Liver (tissue), 3 donors: ENCODE measurements around the gene HAAO.

Experiments used
- CTCF ChIP-seq: fragments of 150-350 bp; IDR thresholded peaks from 2 replicates; pipeline ENCODE4 v1.5.1; 2017; ENCODE audit warnings: improper control_type of control experiment, low read depth, low read length; ENCODE audit not compliant: missing input control
- MAX ChIP-seq: IDR thresholded peaks from 2 replicates; pipeline ENCODE4 v1.6.1; 2016; ENCODE audit warnings: antibody characterized with exemption
- RAD21 ChIP-seq, 2 donors: IDR thresholded peaks; 2 replicates each; pipeline ENCODE4 v1.6.1; 2016; ENCODE audit warnings: antibody characterized with exemption in 2 of 2, mild to moderate bottlenecking in 2 of 2
- REST ChIP-seq: IDR thresholded peaks from 2 replicates; pipeline ENCODE4 v1.6.1; 2016; ENCODE audit warnings: antibody characterized with exemption, mild to moderate bottlenecking
- RXRA ChIP-seq, 2 donors: IDR thresholded peaks; 2 replicates each; pipeline ENCODE4 v1.6.1; 2017 to 2018; ENCODE audit warnings: antibody characterized with exemption in 2 of 2, mild to moderate bottlenecking in 1 of 2
- donor health status: healthy.
- donor health status: healthy.

GRCh38 chr2:42806786-42807185, 14.4 kb upstream of the HAAO start:
- no peak for TF ChIP-seq CTCF
- no peak for TF ChIP-seq RXRA (IDR thresholded peaks at IDR 0.05)
- no peak for TF ChIP-seq RAD21 (IDR thresholded peaks at IDR 0.05)
- no peak for TF ChIP-seq MAX
- TF ChIP-seq REST, result no peak
